Measurements from ENCODE around the gene TLX3.

Gene TLX3

DNA sequence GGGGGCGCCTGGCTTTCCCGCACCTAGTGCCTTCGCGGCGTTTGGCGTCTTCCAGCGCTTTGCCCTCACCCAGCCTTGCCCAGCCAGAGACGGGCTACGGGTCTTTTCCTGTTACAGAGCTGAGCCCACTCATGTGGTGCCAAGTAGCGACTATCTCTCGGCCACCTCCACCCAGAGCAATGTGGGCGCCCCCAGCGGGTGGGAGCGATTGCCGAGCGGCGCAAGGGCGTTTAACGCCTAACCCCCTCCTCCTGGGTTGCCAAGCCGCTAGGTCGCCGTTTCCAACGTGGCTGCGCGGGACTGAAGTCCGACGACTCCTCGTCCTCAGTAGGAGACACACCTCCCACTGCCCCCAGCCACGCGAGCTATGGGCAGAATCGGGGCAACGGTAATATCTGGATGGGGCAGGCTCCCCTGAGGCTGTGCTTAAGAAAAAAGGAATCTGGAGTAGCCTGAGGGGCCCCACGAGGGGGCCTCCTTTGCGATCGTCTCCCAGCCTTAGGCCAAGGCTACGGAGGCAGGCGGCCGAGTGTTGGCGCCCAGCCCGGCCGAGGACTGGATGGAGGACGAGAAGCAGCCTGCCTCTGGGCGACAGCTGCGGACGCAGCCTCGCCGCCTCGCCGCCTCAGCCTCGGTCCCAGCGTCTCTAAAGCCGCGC lies 5.8 kb downstream of the TLX3 start:
- Histone ChIP-seq H3K27ac (ENCODE audit: low read depth, low read length, severe bottlenecking) (no peak overlapping the region), H3K4me3 (ENCODE audit: extremely low read depth, insufficient read depth, low read length, poor library complexity, severe bottlenecking) (no peak overlapping the region), H3K4me1 (ENCODE audit: control insufficient read depth, insufficient read depth, low read length, poor library complexity, severe bottlenecking) (peaks cover 14% of the 10 kb centered on the region), H3K36me3 (ENCODE audit: control insufficient read depth, insufficient read depth, low read length) (no peaks in the 10 kb centered on the region), H3K9me3 (ENCODE audit: control insufficient read depth, low read length) (no peaks in the 10 kb centered on the region)
- 1% methylated on average over 37 of the region's 53 CpGs for WGBS, 2 experiments (ENCODE audit: insufficient coverage in 2 of 2)

DNA sequence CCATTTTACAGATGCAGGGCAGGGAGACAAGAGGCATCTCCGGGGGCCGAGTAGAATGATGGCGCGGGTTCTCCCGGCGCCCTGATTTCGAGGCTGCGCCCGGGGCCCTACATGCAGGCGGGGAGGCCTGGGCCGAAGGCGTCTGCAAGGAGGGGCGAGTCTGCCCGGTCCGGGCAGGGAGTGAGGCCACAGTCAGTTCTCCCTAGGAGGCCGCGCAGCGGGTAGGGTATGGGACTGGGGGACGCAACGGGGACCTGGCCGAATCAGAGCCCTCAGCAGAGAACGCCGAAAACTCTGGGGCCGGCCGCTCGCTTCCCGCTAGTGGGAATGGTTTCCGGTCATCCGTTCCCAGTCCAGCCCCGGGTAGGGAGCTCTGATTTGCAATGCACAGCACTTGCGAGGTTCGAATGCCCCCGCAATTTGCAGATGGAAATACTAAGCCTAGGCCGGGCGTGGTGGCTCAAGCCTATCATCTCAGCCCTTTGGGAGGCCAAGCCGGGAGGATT lies 6.4 kb downstream of the TLX3 start:
- WGBS, 2 experiments (ENCODE audit: insufficient coverage in 2 of 2) = 2 to 3% methylated on average over 36 of the region's 36 CpGs
- no peaks in the 10 kb centered on the region for H3K9me3 ChIP-seq (ENCODE audit: control insufficient read depth, low read length)
- H3K4me1 ChIP-seq (ENCODE audit: control insufficient read depth, insufficient read depth, low read length, poor library complexity, severe bottlenecking) = peaks cover 14% of the 10 kb centered on the region
- H3K27ac ChIP-seq (ENCODE audit: low read depth, low read length, severe bottlenecking) = no peak overlapping the region
- no peaks in the 10 kb centered on the region for H3K36me3 ChIP-seq (ENCODE audit: control insufficient read depth, insufficient read depth, low read length)
- no peak overlapping the region for H3K4me3 ChIP-seq (ENCODE audit: extremely low read depth, insufficient read depth, low read length, poor library complexity, severe bottlenecking)

DNA sequence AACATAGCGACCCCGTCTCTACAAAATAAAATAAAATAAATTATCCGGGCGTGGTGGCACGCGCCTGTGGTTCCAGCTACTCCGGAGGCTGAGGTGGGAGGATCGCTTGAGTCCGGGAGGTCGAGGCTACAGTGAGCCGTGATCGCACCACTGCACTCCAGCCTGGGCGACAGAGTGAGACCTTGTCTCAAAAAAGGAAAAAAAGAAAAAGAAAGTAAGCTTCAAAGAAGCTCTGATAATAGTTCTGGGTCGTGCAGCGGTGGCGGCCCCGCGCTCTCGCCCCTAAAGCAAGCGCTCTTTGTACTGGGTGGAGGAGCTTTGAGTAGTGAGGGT lies 6.8 kb downstream of the TLX3 start:
- H3K4me3 ChIP-seq (ENCODE audit: extremely low read depth, insufficient read depth, low read length, poor library complexity, severe bottlenecking) = no peak overlapping the region
- 5 to 13% methylated on average over 16 to 19 of the region's 20 CpGs for WGBS, 2 experiments (ENCODE audit: insufficient coverage in 2 of 2)
- H3K27ac ChIP-seq (ENCODE audit: low read depth, low read length, severe bottlenecking) = no peak overlapping the region
- peaks cover 11% of the 10 kb centered on the region for H3K4me1 ChIP-seq (ENCODE audit: control insufficient read depth, insufficient read depth, low read length, poor library complexity, severe bottlenecking)
- no peaks in the 10 kb centered on the region for H3K9me3 ChIP-seq (ENCODE audit: control insufficient read depth, low read length)
- H3K36me3 ChIP-seq (ENCODE audit: control insufficient read depth, insufficient read depth, low read length) = no peaks in the 10 kb centered on the region

DNA sequence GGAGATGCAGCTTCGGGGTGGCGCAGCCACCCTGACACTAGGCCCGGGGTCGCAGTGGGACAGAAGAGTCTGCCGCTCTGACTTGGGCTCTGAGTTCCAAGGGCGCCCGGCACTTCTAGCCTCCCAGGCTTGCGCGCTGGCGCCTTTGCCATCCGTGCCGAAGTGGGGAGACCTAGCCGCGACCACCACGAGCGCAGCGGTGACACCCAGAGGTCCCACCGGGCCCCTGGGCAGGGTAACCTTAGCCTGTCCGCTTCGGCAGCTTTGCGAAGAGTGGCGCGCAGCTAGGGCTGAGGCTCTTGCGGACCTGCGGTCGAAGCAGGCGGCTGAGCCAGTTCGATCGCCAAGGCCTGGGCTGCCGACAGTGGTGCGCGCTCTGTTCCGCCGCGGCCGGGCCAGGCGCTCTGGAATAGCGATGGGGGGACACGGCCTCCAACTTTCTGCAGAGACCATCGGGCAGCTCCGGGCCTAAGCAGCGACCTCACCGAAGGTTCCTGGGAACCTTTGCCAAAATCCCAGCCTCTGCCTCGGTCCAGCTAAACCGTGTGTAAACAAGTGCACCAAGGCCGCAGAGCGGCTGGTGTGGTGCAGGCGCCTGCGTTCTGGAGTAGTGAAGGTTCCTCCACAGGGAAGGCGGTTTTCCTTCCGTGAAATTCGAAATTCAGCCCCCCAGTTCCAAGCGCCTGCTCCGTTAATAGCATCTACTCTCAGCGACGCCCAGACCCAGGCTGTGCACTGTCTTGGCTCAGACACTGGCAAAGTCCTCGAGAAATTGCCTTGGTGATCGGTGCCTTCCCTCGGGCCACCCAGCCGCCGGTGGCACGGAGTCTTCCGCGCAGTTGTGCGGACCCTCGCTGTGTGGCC lies 7.4 kb downstream of the TLX3 start:
- Histone ChIP-seq H3K27ac (ENCODE audit: low read depth, low read length, severe bottlenecking) (no peak overlapping the region), H3K4me1 (ENCODE audit: control insufficient read depth, insufficient read depth, low read length, poor library complexity, severe bottlenecking) (peaks cover 10% of the 10 kb centered on the region), H3K36me3 (ENCODE audit: control insufficient read depth, insufficient read depth, low read length) (no peaks in the 10 kb centered on the region), H3K4me3 (ENCODE audit: extremely low read depth, insufficient read depth, low read length, poor library complexity, severe bottlenecking) (no peak overlapping the region), H3K9me3 (ENCODE audit: control insufficient read depth, low read length) (no peaks in the 10 kb centered on the region)
- WGBS, 2 experiments (ENCODE audit: insufficient coverage in 2 of 2) = 5 to 6% methylated on average over 60 to 63 of the region's 66 CpGs

DNA sequence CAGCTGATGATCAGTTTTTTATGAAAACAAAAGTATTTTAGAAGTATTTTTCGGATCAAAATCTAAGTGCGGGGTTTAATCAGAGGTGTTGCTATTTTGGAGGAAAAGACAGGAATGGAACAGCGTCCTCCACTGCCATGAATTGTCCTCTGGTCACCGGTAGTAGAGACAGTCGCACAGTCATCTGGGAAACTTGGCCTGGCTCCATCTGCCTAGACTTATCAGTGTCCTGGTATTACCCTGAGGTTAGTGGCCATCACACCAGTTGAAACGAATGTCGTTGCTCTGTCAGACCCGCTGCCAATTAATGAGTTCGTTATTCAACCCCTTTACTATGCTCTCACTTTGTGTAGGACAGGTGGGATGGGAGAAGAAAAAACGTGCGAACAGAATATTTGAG lies 8.2 kb downstream of the TLX3 start:
- Histone ChIP-seq H3K4me1 (ENCODE audit: control insufficient read depth, insufficient read depth, low read length, poor library complexity, severe bottlenecking) (peaks cover 6% of the 10 kb centered on the region), H3K4me3 (ENCODE audit: extremely low read depth, insufficient read depth, low read length, poor library complexity, severe bottlenecking) (no peak overlapping the region), H3K36me3 (ENCODE audit: control insufficient read depth, insufficient read depth, low read length) (no peaks in the 10 kb centered on the region), H3K9me3 (ENCODE audit: control insufficient read depth, low read length) (no peaks in the 10 kb centered on the region), H3K27ac (ENCODE audit: low read depth, low read length, severe bottlenecking) (no peak overlapping the region)
- WGBS, 2 experiments (ENCODE audit: insufficient coverage in 2 of 2) = 25 to 45% methylated on average over 5 to 9 of the region's 11 CpGs

DNA sequence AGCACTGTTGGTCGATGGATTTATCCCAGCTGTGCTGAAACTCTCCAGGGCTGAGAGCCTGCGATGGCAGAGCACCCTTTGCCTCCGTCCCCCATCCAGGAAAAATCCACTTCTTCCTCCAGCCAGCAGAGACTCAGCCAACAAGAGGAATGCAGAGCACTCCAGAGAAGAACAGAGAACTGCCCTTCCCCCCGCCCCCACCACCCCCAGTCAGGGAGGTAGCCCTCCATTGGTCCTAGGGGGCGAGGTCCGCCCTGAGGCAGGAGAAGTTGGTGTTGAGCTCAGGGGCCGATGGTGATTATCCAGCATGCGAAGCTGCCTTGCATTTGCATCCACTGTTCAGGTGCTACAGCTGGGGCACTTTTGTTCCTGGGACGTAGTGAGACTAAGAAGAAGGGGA lies 9.0 kb downstream of the TLX3 start:
- WGBS, 2 experiments (ENCODE audit: insufficient coverage in 2 of 2) = 0 to 3% methylated on average over 5 of the region's 9 CpGs

DNA sequence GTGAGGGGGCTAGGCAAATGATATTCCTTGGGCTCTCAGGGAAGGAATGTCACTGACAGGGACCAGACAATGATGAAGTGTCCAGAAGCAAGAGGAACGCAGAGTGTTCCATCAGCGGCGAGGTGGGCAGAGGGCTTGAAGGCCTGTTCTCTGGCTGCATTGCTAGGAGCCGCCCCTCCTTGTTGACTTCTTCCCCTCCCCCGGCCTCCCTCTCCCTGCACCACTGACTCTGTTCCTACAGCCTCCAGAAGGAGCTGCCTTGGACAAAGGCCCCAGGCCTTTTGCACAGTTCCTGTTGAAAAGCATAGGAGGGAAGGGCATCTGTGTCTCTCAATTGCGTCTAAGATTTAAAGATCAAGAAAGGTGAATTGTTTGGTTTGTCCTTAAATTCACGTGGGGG lies 12.4 kb downstream of the TLX3 start:
- no peaks in the 10 kb centered on the region for H3K9me3 ChIP-seq (ENCODE audit: control insufficient read depth, low read length)
- no peaks in the 10 kb centered on the region for H3K4me1 ChIP-seq (ENCODE audit: control insufficient read depth, insufficient read depth, low read length, poor library complexity, severe bottlenecking)
- no peak overlapping the region for H3K4me3 ChIP-seq (ENCODE audit: extremely low read depth, insufficient read depth, low read length, poor library complexity, severe bottlenecking)
- no peak overlapping the region for H3K27ac ChIP-seq (ENCODE audit: low read depth, low read length, severe bottlenecking)
- H3K36me3 ChIP-seq (ENCODE audit: control insufficient read depth, insufficient read depth, low read length) = no peaks in the 10 kb centered on the region
- WGBS, 2 experiments (ENCODE audit: insufficient coverage in 2 of 2) = 44 to 78% methylated on average over 1 to 5 of the region's 7 CpGs

More for the DNA sequence above, 9.0 kb downstream of the TLX3 start:
- Histone ChIP-seq H3K9me3 (ENCODE audit: control insufficient read depth, low read length) (no peaks in the 10 kb centered on the region), H3K4me1 (ENCODE audit: control insufficient read depth, insufficient read depth, low read length, poor library complexity, severe bottlenecking) (peaks cover 6% of the 10 kb centered on the region), H3K4me3 (ENCODE audit: extremely low read depth, insufficient read depth, low read length, poor library complexity, severe bottlenecking) (no peak overlapping the region), H3K27ac (ENCODE audit: low read depth, low read length, severe bottlenecking) (no peak overlapping the region), H3K36me3 (ENCODE audit: control insufficient read depth, insufficient read depth, low read length) (no peaks in the 10 kb centered on the region)

DNA sequence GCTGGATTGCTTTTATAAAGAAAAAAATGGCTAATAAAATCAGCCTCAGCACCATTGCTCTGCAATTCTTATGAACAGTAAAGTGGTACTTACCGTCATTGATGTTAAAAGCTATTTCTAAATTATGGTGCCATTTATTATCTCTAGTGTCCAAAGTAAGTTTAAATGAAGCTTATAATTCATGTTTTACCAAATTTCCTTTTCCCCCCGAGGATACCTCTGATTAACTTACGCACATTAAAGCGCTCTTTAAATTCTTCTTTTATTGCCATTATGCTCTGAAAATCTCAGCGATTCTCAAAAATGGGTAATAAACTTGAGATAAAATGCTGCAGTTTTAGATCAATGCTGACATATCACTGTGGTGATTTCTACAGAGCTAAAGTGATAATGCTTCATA lies 13.5 kb downstream of the TLX3 start:
- 100% methylated on average over 3 of the region's 5 CpGs; no CpG with 5 or more reads in 1 of the 2 experiments for WGBS, 2 experiments (ENCODE audit: insufficient coverage in 2 of 2)
- Histone ChIP-seq H3K4me3 (ENCODE audit: extremely low read depth, insufficient read depth, low read length, poor library complexity, severe bottlenecking) (no peak overlapping the region), H3K36me3 (ENCODE audit: control insufficient read depth, insufficient read depth, low read length) (no peaks in the 10 kb centered on the region), H3K4me1 (ENCODE audit: control insufficient read depth, insufficient read depth, low read length, poor library complexity, severe bottlenecking) (no peaks in the 10 kb centered on the region), H3K9me3 (ENCODE audit: control insufficient read depth, low read length) (no peaks in the 10 kb centered on the region), H3K27ac (ENCODE audit: low read depth, low read length, severe bottlenecking) (no peak overlapping the region)

DNA sequence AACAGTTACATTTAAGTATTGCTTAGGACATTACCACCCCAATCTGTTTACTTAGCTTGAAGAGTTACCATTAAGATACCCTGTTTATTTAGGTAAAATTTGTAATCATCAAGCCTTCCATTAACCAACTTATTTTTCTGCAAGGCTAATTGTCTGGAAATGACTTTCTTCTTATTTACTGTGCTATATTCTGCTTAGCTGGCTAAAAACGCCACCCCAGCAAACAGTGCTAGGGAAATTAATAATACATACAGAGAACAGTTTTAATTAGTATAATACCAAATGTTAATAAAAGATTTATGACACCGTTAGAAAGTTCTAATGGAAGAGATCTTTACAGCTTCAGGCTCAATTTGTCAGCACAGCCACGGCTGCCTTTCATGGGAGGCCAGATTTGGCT lies 14.0 kb downstream of the TLX3 start:
- Histone ChIP-seq H3K36me3 (ENCODE audit: control insufficient read depth, insufficient read depth, low read length) (no peaks in the 10 kb centered on the region), H3K4me3 (ENCODE audit: extremely low read depth, insufficient read depth, low read length, poor library complexity, severe bottlenecking) (no peak overlapping the region), H3K4me1 (ENCODE audit: control insufficient read depth, insufficient read depth, low read length, poor library complexity, severe bottlenecking) (no peaks in the 10 kb centered on the region), H3K9me3 (ENCODE audit: control insufficient read depth, low read length) (no peaks in the 10 kb centered on the region), H3K27ac (ENCODE audit: low read depth, low read length, severe bottlenecking) (no peak overlapping the region)
- 62 to 63% methylated on average over 1 of the region's 3 CpGs for WGBS, 2 experiments (ENCODE audit: insufficient coverage in 2 of 2)

DNA sequence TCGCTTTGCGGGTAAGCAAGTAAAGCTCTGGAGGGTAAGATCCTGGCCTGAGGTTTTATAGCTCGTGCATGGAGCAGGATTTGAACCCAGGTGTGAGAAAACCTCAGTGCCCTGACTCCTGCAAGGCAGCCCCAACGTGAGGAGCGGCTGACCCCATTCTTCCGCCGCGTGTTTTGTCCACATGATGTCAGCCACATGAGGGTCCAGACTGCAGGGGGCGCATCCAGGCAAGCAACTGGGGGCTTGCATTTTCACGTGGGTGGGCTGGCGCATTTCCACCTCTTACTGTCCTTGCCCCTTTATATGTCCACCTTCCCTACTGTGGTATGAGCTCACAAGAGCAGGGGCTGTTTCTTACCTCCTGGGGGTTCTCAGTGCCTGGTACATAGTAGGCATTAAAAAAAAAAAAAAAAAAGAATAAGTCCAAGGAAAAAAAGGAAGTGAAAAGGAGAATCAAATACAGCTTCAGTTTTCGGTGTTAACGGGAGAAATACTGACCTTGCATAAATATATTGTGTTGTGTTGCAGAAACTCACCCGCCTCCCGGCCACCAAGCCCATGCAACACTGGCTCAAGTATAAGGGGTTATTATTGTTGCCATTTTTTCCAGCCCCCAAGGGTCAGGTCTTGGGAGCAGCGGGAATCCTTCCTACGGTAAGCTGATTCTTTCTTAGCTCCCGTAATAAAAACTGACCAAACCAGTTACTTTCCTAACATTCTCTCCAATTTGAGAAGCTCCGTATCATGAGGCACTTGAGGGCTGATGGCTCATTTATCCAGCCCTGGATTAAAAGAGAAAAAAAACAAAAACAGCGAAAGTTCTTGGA lies 15.0 kb downstream of the TLX3 start:
- H3K9me3 ChIP-seq (ENCODE audit: control insufficient read depth, low read length) = no peaks in the 10 kb centered on the region
- no peak overlapping the region for H3K27ac ChIP-seq (ENCODE audit: low read depth, low read length, severe bottlenecking)
- 46 to 60% methylated on average over 15 to 17 of the region's 20 CpGs for WGBS, 2 experiments (ENCODE audit: insufficient coverage in 2 of 2)
- H3K4me3 ChIP-seq (ENCODE audit: extremely low read depth, insufficient read depth, low read length, poor library complexity, severe bottlenecking) = no peak overlapping the region
- H3K36me3 ChIP-seq (ENCODE audit: control insufficient read depth, insufficient read depth, low read length) = no peaks in the 10 kb centered on the region
- H3K4me1 ChIP-seq (ENCODE audit: control insufficient read depth, insufficient read depth, low read length, poor library complexity, severe bottlenecking) = no peaks in the 10 kb centered on the region
